Head of caudate nucleus (tissue), 42 donors: Measurements from ENCODE around the gene DNASE1L3.
A peak's percentile ranks its signal among the peaks of the same experiment; 100 is the strongest.
"Not testable (repeated sequence)": the region's sequence is repeated elsewhere in the genome, so short reads cannot be mapped to it uniquely, and the experiment has no call there.

Source experiments
- DNase-seq, 42 donors: peaks; one replicate each; pipeline versions ENCODE4 v3.0.0 to v3.0.0-alpha.2; 2020 to 2021; ENCODE audit warnings: mixed read lengths in 7 of 42
- intact Hi-C: fragments of 100-400 bp; cut with DNase I; formaldehyde crosslinking; loops from one replicate; pipeline ENCODE4 v1.15.0; 2022

The DNASE1L3 gene

DNA sequence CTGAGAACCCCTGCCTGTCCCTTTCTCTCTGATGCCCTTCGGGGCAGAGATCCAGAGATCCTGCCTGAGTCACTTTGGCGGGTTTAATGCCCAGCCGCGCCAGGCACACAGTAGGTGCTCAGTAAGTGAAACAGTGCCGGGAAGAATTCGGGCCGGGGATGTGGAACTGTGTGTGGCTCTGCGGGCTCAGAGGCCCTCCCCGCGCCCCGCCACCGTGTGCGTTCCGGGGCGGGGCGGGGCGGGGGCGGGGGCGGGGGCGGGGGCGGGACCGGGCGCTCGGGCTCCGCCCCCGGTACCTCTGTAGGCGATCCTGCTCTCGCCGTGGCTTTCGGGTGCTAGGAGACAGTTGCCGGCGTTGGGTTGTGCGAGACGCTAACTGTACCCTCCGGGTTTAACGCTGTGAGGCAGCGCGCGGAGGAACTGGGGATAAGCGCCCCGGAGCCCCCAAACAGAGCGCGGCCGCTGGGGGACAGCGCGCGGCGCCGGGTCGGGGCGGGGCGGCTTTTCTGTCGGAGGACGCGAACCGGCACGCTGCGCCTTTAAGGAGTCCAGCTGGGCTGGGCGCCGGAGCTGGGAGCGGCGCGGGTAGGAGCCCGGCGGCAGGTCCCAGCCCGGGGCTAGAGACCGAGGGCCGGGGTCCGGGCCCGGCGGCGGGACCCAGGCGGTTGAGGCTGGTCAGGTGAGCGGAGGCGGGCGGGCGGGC is 26.6 kb upstream of the DNASE1L3 start, which contains the start of gene ABHD6:
Gene ABHD6, plus strand, starts transcription at position 555 of the 703 bp plus-strand sequence. CDS start 18,795 bp downstream, outside the sequence.
- intact Hi-C loops, result loop anchor here (5.0 kb wide), 1 partner anchor 60 kb away; no protein-coding TSS in a partner anchor

DNA sequence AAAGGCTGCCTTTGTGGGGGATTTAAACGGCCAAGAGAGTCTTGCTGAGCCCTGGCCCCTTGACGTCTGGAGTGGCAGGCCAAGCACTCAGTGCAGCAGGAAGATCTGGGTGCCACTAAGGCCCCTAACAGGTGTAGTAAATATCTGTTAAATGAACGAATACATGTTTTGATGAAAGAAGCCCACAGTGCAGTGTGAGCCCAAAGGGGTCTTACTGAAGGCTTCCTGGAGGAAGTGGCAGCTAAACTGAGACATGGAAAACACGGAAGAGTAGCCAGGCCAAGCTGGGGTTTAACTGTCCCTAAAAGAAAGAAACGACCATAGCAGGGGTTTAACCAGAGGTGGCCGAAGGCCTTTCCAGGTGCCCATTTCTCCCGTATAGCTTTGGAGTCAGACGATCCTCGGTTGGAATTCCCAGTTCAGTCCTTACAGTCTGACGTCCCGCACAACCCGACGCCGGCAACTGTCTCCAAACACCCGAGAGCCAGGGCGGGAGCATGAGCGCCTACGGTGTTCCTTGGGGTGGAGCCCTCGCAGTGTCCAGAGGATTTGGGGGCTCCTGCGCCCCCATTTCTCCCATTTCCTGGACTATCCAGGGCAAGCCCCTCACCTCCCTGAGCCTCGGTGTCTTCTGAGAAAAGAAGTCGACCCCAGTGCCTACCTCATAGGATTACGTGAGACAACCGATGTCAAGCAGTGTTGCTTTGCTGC is 25.9 kb upstream of the DNASE1L3 start:
- intact Hi-C loops, result loop anchor here (5.0 kb wide), 1 partner anchor 61 kb away; no protein-coding TSS in a partner anchor
- DNase-seq, result peak in 7 of 42 donors; percentile 19 to 42 (median 24)

More for the DNA sequence above, 26.6 kb upstream of the DNASE1L3 start, which contains the start of gene ABHD6:
- DNase-seq, result peak; percentile 59 to 92 (median 82)

DNA sequence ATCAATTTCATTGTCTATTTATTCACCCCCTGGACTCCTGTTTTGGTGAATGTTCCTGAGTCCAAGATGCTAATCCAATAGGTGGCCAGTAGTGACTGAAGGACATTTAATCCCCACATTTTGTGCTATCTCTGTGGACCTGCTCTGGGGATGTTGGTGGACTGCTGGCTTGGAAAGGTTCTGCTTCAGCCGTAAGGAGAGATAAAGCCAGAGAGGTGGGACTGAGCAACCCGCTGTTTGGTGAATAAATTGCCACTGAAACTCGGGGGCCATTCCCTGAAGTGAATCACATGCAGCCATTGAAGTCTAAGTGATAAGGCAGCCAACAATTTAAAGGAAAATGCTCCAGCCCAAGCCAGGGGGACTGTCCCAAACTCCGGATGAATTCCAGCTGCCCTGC is 25.2 kb upstream of the DNASE1L3 start:
- intact Hi-C loops, result loop anchor here (5.0 kb wide), 1 partner anchor 61 kb away; no protein-coding TSS in a partner anchor

DNA sequence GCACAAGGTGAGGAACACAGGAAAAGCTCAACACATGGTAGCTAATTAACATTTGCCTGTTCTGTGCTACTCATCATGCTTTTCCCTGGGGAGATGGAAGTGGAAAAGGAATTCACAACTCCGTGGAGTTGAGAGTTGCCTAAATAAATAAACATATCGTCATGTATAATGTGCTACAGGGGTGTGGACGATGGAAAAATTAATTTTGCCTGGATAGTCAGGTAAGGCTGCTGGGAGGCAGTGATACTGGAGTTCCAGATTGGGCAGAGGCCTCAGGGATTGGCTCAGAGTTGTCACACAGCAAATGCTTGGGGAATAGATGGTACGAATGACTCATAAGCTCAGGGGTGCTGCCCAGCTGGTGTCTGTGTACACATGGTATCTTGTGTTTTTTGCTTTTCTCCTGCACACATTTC is 23.8 kb upstream of the DNASE1L3 start:
- intact Hi-C loops, result no loop called here
- DNase-seq, result peak in 1 of 42 donors; percentile 14

More for the DNA sequence above, 25.2 kb upstream of the DNASE1L3 start:
- no peak for DNase-seq

DNA sequence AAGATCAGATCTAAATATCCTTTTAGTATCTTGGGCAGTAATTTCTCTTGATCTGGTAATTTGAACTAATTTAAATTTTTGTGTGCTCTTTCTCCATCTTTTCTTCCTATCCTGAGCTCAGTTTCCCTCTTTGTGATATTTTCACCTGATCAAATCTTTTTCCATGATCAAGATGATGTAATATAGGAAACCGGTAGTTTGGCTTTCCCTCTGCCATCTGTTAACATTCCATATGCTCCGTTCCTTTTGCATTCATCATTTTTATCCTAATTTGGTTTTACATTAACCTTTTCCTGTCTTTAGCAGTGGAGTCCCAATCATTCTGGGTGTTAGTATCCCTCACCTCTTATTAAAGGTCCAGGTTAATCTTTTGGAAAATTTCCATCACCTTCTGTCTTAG is 20.9 kb upstream of the DNASE1L3 start:
- no peak for DNase-seq
- intact Hi-C loops, result no loop called here

DNA sequence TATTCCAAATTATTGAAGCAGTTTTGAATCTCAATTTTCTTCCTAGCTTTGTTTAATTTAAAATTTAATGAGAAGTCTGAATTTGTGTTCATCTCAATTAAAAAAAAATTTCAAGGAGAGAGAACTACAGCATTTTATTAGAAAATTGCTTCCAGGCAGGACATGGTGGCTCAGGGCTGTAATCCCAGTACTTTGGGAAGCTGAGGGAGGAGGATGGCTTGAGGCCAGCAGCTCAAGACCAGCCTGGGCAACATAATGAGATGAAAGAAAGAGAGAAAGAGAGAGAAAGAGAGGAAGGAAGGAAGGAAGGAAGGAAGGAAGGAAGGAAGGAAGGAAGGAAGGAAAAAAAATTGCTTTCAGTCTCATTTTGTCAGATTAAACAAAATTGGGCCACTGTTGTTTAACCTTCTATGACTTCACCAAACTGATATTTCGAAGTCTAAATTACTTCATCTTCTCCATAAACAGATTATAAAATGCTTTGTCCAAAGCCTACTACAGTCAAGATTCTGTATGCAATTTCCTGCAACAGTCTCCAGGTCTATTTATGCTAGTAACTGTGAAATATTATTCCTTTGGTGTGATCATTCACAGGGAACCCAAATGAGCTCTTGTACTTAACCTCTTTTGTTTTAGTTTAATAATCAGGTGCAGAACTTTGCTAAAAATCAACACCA is 20.2 kb upstream of the DNASE1L3 start:
- no peak for DNase-seq
- intact Hi-C loops, result no loop called here

DNA sequence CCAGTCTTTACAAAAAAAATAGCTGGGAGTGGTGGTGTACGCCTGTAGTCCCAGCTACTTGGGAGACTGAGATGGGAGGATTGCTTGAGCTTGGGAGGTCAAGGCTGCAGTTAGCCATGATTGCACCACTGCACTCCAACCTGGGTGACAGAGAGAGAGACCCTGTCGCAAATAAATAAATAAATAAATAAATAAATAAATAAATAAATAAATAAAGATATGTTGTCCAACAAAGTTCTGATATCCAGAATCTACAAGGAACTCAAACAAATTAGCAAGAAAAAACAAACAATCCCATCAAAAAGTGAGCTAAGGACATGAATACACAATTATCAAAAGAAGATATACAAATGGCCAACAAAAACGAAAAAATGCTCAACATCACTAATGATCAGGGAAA is 17.2 kb upstream of the DNASE1L3 start:
- intact Hi-C loops, result not testable (repeated sequence)
- peak in 1 of 42 donors; percentile 3 for DNase-seq

DNA sequence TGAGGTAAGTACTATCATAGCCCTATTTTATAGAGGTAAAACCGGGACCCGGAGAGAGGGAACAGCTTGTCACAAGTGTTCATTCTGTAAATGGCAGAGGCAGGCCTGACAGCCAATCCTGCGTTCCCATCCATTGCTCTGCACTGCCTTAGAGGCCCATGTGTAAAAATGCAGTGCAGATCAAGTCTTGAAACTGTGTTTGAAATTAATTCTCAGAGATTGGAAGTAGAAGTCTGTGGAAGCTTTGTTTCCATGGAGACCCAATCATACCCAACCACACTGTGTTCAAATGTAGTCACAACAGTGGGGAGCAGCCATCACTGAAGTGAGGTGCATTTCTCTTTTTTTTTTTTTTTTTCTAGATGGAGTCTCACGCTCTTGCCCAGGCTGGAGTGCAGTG is 13.1 kb upstream of the DNASE1L3 start:
- intact Hi-C loops, result no loop called here
- peak in 27 of 42 donors; percentile 9 to 76 (median 36) for DNase-seq

DNA sequence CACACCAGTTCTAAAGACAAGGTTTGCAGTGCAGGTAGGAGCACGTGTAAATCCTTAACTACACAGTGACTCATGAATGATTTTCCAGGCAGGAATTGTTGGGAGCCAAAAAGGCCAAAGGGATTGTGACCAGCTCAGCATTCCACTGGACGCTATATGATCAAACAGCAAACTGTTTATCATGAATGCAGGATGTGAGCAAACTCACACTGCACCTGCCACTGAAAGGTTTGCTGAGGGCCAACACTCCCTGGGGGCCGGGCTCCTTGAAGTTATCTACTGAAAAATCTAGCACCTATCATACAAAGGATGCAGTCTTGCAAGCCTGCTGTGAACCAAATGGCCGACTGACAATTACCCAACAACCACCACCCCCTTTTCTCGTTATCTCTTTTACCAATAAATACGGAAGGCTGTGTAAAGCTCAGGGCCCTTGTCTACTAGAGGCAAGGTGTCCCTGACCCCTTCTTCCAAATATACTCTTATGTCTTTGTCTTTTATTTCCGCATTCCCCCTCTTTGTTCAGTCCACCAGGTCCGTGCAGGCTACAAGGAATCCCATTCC is 11.5 kb upstream of the DNASE1L3 start:
- no peak for DNase-seq
- intact Hi-C loops, result no loop called here

DNA sequence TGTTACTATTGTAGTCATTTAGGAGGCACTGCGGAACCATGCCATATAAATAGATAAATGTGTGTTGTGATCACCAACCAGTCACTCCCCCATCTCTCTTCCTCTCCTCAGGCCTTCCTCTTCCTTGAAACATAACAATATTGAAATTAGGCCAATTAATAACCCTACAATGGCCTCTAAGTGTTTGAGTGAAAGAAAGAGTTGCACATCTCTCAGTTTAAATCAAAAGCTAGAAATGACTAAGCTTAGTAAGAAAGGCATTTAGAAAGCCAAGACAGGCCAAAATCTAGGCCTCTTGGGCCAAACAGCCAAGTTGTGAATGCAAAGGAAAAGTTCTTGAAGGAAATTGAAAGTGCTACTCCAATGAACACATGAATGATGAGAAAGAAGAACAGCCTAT is 8.1 kb upstream of the DNASE1L3 start:
- no peak for DNase-seq
- intact Hi-C loops, result no loop called here

DNA sequence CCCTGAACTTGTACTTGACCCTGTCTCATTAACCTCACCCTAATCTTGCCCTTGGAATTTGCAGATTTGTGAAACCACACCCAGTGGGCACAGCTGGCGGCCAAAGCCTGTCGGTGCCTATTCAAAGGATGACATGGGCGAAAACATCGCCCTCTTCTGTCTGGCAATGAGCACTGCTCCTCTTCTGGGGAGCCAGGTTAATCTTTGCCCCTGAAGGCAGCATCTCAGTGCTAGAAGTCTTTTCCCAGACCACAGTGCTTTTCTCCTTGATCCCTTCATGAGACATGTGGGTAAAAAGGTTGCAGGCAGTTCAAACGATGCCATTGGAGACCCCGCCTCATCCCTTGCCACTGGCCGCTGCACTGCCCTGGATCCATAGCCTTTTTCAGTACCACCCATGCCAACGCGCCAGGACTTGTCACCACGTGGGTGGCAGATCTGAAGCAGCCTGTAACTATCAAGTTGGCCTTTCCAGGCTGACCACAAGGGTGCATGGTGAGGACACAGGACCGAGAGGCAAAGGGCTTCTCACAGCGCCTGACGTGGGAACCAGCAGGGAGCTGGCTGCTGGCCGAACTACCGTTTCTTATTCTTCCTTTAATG is 6.5 kb upstream of the DNASE1L3 start:
- DNase-seq, result peak; percentile 46 to 87 (median 75)
- intact Hi-C loops, result no loop called here

DNA sequence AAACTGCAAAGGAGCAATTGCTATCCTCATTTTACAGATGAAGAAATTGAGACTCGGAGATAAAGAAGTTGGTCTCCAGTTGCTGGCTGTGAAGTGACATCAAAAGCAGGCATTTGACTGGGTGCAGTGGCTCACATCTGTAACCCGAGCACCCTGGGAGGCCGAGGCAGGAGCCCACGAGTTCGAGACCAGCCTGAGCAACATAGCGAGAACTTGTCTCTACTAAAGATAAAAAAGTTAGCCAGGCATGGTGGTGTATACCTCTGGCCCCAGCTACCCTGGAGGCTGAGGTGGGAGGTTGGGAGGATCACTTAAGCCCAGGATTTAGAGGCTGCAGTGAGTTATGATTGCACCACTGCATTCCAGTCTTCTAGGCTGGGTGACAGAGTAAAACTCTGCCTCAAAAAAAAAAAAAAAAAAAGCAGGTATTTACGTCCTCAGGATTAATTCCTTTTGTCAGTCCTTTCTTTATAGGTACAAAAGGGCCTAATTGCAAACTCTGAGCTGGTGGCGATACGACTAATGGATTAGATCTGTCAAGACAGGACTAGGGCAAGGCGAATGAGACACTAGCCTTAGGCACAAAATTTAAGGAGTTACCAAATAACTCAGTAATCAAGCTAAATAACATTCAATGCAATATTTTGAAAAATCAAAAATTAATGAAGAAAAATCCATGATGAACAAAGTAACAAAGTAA is 5.9 kb upstream of the DNASE1L3 start:
- intact Hi-C loops, result no loop called here
- peak in 1 of 42 donors; percentile 3 for DNase-seq

DNA sequence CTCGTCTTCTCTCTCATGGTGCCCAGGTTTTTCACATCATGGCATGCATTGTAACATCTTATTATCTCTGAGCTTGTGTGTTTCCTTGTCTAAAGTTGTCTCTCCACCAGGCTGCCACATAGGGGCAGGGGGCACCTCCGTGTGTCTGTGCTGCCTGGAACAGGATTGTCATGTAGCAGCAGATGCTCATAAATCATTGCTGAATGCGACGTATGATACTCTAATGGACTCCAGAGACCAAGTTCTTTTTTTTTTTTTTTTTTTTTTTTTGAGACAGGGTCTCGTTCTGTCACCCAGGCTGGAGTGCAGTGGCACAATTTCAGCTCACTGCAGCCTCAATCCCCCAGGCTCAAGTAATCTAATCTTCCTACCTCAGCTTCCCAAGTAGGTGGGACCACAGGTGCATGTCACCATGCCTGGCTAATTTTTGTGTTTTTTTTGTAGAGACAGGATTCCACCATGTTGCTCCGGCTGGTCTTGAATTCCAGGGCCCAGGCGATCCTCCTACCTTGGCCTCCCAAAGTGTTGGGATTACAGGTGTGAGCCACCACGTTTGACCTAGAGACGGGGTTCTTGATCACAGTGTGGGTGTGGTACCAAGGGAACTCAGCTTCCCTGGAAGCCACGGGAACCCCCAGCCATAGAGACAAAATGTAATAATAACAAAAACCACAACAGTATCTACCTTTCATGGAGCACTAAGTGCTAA is 4.7 kb upstream of the DNASE1L3 start:
- DNase-seq, result peak in 1 of 42 donors; percentile 15
- intact Hi-C loops, result no loop called here

DNA sequence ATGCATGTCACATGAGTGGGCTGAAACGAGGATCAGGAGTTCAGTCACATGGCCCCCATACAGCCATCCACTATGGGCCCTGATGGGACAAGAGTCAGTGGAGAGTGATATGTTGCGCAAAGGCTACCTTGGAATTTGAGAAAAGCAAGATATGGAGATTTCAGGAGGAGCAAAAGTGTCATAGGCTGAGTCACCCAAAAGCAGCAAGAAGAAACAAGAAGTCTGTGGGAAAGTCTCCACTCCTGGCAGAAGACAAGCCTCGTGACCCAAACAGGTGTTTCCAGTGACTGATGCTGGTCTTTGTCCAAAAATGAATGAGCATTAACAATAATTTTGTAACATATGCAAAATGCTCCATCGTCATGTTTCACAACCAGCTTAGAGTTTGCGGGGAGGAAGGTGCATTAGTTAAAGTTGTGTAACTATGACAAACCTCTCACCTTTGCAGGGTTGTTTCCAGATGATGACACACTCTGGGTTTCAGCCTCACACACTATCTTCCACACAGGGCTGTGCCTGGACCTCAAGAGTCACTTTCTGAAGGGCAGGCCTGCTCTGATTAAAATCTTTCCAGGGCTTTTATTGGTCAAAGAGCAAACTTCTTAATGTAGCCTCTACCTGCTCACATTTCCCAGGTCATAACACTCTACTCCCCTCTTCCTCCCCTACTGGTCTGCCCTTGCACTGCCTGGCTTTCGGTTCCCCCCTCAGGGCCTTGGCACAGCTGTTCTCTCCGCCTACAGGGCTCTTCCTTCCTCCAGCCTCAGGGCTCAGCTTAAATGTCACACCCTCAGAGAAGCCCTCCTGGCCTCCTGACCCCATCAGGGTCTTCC is 3.9 kb upstream of the DNASE1L3 start:
- intact Hi-C loops, result no loop called here
- peak in 4 of 42 donors; percentile 12 to 47 (median 27) for DNase-seq

DNA sequence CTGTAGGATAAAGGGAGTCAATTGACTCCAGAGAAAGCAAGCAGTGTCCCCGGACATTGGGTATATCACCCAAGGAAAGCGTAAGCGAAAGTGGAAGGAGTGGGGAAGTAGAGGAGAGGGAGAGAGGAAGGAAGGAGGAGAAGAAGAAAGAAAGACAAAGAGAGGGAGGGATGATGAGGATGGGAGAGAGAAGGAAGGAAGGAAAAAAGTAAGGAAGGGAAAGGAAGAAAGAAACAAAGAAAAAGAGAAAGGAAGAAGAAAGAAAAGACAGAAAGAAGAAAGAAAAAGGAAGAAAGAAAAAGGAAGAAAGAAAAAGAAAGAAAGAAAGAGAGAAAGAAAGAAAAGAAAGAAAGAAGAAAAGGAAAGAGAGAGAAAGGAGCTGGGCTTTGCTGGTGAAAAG is 839 bp downstream of the DNASE1L3 start:
- no peak for DNase-seq
- intact Hi-C loops, result no loop called here

DNA sequence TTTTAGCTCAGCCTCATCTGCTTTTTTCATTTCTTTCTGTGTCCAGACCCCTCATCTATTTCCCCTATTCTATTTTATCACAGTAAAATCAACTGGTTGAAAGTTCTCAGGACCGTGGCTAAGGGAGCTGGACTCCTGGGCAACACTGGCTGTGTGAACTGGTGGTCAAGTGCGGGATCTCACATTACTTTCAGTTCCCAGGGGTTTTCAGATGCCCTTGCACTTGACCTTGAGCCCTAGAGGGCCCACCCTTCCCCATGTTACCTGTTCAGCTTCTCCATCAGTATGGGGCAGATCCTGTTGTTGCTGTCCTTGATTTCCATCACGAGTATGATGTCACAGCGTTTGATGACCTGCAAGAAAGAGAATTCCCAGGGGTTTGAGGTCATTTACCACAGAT is 2.8 kb downstream of the DNASE1L3 start:
- peak in 1 of 42 donors; percentile 5 for DNase-seq
- intact Hi-C loops, result no loop called here
